ENCODE data around the gene TRERF1. TPM values are rescaled to one million over a fixed set of nuclear protein-coding genes. Genes with fewer than 3 reads are reported as not detected.
"Not testable (repeated sequence)": the region's sequence is repeated elsewhere in the genome, so short reads cannot be mapped to it uniquely, and the experiment has no call there.

The TRERF1 gene
- total RNA-seq, 2 donors from 2014 or later, result 9.5 to 34.8 TPM

DNA sequence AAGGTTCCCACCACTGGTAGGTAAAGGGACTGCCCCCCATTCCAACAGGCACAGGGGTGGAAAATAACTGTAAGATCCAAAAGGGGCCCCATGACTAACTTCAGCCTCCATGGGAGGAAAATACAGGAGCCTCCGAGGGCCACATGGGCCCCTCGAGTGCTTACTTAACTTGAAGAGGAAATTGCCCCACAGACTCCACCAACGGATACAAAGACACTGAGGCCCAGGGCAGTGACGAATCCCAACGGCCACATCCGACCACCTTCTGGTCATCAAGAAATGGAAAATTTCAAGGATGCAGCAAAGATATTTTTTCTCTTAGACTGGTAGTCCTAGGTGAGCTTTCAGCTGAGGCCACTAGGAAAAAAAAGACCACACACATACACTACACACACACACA is 118.1 kb downstream of the TRERF1 start:
- intact Hi-C loops (cut with DNase I), result no loop called here
- no peaks in the 10 kb centered on the region for H3K4me1 ChIP-seq (replicated peaks)
- H3K36me3 ChIP-seq, result no peaks in the 10 kb centered on the region
- no peaks in the 10 kb centered on the region for H3K9me3 ChIP-seq
- H3K4me3 ChIP-seq, result no peak overlapping the region
- no peaks in the 10 kb centered on the region for H3K27me3 ChIP-seq (replicated peaks; ENCODE audit: insufficient read depth)
- WGBS, result 93% methylated on average over 6 of the region's 6 CpGs
- H3K27ac ChIP-seq, result no peak overlapping the region
- DNase-seq (ENCODE audit: low spot score), result no peak
- TF ChIP-seq POLR2AphosphoS5 (IDR thresholded peaks at IDR 0.05) (no peak), POLR2A (IDR thresholded peaks at IDR 0.05) (no peak)
- TF ChIP-seq, protein P1, sequence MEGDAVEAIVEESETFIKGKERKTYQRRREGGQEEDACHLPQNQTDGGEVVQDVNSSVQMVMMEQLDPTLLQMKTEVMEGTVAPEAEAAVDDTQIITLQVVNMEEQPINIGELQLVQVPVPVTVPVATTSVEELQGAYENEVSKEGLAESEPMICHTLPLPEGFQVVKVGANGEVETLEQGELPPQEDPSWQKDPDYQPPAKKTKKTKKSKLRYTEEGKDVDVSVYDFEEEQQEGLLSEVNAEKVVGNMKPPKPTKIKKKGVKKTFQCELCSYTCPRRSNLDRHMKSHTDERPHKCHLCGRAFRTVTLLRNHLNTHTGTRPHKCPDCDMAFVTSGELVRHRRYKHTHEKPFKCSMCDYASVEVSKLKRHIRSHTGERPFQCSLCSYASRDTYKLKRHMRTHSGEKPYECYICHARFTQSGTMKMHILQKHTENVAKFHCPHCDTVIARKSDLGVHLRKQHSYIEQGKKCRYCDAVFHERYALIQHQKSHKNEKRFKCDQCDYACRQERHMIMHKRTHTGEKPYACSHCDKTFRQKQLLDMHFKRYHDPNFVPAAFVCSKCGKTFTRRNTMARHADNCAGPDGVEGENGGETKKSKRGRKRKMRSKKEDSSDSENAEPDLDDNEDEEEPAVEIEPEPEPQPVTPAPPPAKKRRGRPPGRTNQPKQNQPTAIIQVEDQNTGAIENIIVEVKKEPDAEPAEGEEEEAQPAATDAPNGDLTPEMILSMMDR (IDR thresholded peaks at IDR 0.05), result no peak

DNA sequence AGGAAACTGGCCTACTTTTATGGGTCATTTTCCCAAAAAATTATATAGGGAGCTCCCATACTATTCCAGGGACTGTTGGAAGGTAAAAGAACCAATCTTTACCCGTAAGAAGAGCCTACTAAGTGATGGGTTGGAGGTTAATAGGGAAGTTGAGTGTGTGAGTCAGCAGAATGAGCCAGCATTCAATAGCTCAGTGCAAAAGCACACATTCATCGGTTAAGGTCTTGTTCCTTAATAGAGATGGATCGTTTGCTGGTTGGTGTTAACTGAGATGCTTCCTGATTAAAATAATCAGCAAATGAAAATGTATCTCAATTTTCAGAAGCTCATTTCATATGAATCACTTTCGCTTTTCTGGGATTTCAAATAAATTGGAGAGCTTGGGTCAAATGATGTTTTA is 118.8 kb downstream of the TRERF1 start:
- H3K4me3 ChIP-seq, result no peak overlapping the region
- no peaks in the 10 kb centered on the region for H3K9me3 ChIP-seq
- TF ChIP-seq, protein P1 (IDR thresholded peaks at IDR 0.05), result no peak
- TF ChIP-seq POLR2A (IDR thresholded peaks at IDR 0.05) (no peak), POLR2AphosphoS5 (IDR thresholded peaks at IDR 0.05) (no peak)
- 91% methylated on average over 4 of the region's 4 CpGs for WGBS
- H3K36me3 ChIP-seq, result no peaks in the 10 kb centered on the region
- no peak overlapping the region for H3K27ac ChIP-seq
- intact Hi-C loops (cut with DNase I), result no loop called here
- no peak for DNase-seq (ENCODE audit: low spot score)
- H3K27me3 ChIP-seq (replicated peaks; ENCODE audit: insufficient read depth), result no peaks in the 10 kb centered on the region
- no peaks in the 10 kb centered on the region for H3K4me1 ChIP-seq (replicated peaks)

DNA sequence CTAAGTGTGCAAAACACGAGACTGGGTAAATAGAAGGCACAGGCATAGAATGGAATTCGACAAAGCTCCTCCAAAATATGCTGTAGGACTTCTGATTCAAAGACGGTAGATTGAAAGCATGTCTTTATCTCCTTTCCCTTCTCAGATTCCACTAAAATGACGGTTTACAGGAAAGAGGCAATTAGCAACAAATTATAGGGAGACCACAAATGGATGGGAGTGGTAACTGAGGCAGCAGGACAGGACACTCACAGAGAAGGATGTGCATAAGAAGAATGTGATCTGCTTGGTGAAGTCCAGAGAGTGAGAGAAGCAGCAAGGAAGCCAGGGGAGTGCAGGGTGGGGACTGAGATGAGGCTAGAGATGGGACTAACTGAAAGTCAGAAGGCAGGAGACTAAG is 120.7 kb downstream of the TRERF1 start:
- no peak overlapping the region for H3K4me3 ChIP-seq
- H3K36me3 ChIP-seq, result no peaks in the 10 kb centered on the region
- no peaks in the 10 kb centered on the region for H3K9me3 ChIP-seq
- intact Hi-C loops (cut with DNase I), result no loop called here
- no peaks in the 10 kb centered on the region for H3K4me1 ChIP-seq (replicated peaks)
- WGBS, result 58% methylated on average over 4 of the region's 4 CpGs
- no peaks in the 10 kb centered on the region for H3K27me3 ChIP-seq (replicated peaks; ENCODE audit: insufficient read depth)
- H3K27ac ChIP-seq, result no peak overlapping the region
- TF ChIP-seq POLR2AphosphoS5 (IDR thresholded peaks at IDR 0.05) (no peak), POLR2A (IDR thresholded peaks at IDR 0.05) (no peak)
- TF ChIP-seq, protein P1 (IDR thresholded peaks at IDR 0.05), result no peak
- DNase-seq (ENCODE audit: low spot score), result no peak

DNA sequence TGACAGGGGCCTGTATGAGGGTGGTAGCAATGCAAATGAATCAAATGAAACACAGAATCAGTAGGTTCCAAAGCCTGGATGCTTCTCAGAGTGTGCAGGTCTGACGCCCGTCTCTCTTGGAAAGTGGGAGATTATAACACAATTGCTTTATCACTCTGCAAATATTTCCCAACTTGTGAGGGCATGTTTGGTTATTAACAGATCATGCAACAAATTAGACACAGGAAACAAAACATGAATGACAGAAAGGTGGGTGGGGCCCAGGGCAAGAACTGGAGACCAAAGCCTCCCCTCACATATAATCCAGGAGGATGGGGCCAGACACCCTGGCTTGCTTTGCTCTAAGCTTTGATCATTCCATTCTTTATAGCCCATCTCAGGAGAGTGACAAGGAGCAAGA is 125.5 kb downstream of the TRERF1 start:
- WGBS, result 30% methylated on average over 2 of the region's 2 CpGs
- intact Hi-C loops (cut with DNase I), result no loop called here
- H3K4me1 ChIP-seq (replicated peaks), result no peaks in the 10 kb centered on the region
- no peak for DNase-seq (ENCODE audit: low spot score)
- H3K36me3 ChIP-seq, result no peaks in the 10 kb centered on the region
- TF ChIP-seq POLR2AphosphoS5 (IDR thresholded peaks at IDR 0.05), result no peak
- TF ChIP-seq, protein P1 (IDR thresholded peaks at IDR 0.05), result no peak
- no peak for TF ChIP-seq POLR2A (IDR thresholded peaks at IDR 0.05)
- no peak overlapping the region for H3K4me3 ChIP-seq
- no peaks in the 10 kb centered on the region for H3K27me3 ChIP-seq (replicated peaks; ENCODE audit: insufficient read depth)
- H3K27ac ChIP-seq, result no peak overlapping the region
- H3K9me3 ChIP-seq, result no peaks in the 10 kb centered on the region

DNA sequence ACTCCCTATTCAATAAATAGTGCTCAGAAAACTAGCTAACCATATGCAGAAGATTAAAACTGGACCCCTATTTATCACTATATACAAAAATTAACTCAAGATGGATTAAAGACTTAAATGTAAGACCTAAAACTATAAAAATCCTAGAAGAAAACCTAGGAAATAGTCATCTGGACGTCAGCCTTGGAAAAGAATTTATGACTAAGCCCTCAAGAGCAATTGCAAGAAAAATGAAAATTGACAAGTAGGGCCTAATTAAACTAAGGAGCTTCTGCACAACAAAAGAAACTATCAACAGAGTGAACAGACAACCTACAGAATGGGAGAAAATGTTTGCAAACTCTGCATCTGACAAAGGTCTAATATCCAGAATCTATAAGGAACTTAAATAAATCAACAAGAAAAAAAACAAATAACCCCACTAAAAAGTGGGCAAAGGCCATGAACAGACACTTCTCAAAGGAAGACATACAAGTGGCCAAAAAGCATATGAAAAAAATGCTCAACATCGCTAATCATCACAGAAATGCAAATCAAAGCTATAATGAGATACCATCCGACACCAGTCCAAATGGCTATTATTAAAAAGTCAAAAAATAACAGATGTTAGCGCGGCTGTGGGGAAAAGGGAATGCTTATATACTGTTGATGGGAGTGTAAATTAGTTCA is 126.9 kb downstream of the TRERF1 start:
- H3K4me3 ChIP-seq; intact Hi-C loops (cut with DNase I); H3K4me1 ChIP-seq (replicated peaks); H3K9me3 ChIP-seq; DNase-seq (ENCODE audit: low spot score); H3K36me3 ChIP-seq; H3K27me3 ChIP-seq (replicated peaks; ENCODE audit: insufficient read depth); H3K27ac ChIP-seq: not testable (repeated sequence)
- WGBS, result 91% methylated on average over 5 of the region's 5 CpGs

All from prostate gland (tissue), 2 donors.